ENCODE results near the gene ESRRB.

Gene ESRRB

GRCh38 chr14:76334316-76334715 is 41.6 kb upstream of the ESRRB start:
- no peak for TF ChIP-seq POLR2AphosphoS5 (IDR thresholded peaks at IDR 0.05; ENCODE audit: low read depth, low read length)
- no peak for TF ChIP-seq FOXP2 (optimal IDR thresholded peaks at IDR 0.05; ENCODE audit: borderline replicate concordance, extremely low read depth, extremely low read length, insufficient read depth)
- TF ChIP-seq REST (IDR thresholded peaks at IDR 0.05; ENCODE audit: insufficient read depth in 1 of 2, low read depth in 2 of 2, low read length in 2 of 2), result no peak
- no peak for TF ChIP-seq SIN3A (IDR thresholded peaks at IDR 0.05; ENCODE audit: borderline replicate concordance, insufficient read depth, low read length)
- no peak for TF ChIP-seq TAF1 (IDR thresholded peaks at IDR 0.05; ENCODE audit: borderline replicate concordance, insufficient read depth, low read length)

GRCh38 chr14:76336876-76337275 is 39.1 kb upstream of the ESRRB start:
- no peak for TF ChIP-seq FOXP2 (optimal IDR thresholded peaks at IDR 0.05; ENCODE audit: borderline replicate concordance, extremely low read depth, extremely low read length, insufficient read depth)
- TF ChIP-seq REST (IDR thresholded peaks at IDR 0.05; ENCODE audit: insufficient read depth in 1 of 2, low read depth in 2 of 2, low read length in 2 of 2), result no peak
- no peak for TF ChIP-seq POLR2AphosphoS5 (IDR thresholded peaks at IDR 0.05; ENCODE audit: low read depth, low read length)
- no peak for TF ChIP-seq SIN3A (IDR thresholded peaks at IDR 0.05; ENCODE audit: borderline replicate concordance, insufficient read depth, low read length)
- no peak for TF ChIP-seq TAF1 (IDR thresholded peaks at IDR 0.05; ENCODE audit: borderline replicate concordance, insufficient read depth, low read length)

- TF ChIP-seq REST (IDR thresholded peaks at IDR 0.05; ENCODE audit: insufficient read depth in 1 of 2, low read depth in 2 of 2, low read length in 2 of 2) (no peak), SIN3A (IDR thresholded peaks at IDR 0.05; ENCODE audit: borderline replicate concordance, insufficient read depth, low read length) (no peak), FOXP2 (optimal IDR thresholded peaks at IDR 0.05; ENCODE audit: borderline replicate concordance, extremely low read depth, extremely low read length, insufficient read depth) (no peak), TAF1 (IDR thresholded peaks at IDR 0.05; ENCODE audit: borderline replicate concordance, insufficient read depth, low read length) (no peak), POLR2AphosphoS5 (IDR thresholded peaks at IDR 0.05; ENCODE audit: low read depth, low read length) (no peak; the same call in 1 of the 2 replicates)
Observed at GRCh38 chr14:76337635-76338545, 38.0 kb upstream of the ESRRB start.

- no peak for TF ChIP-seq SIN3A (IDR thresholded peaks at IDR 0.05; ENCODE audit: borderline replicate concordance, insufficient read depth, low read length)
- no peak for TF ChIP-seq TAF1 (IDR thresholded peaks at IDR 0.05; ENCODE audit: borderline replicate concordance, insufficient read depth, low read length)
- TF ChIP-seq POLR2AphosphoS5 (IDR thresholded peaks at IDR 0.05; ENCODE audit: low read depth, low read length), result no peak
- TF ChIP-seq FOXP2 (optimal IDR thresholded peaks at IDR 0.05; ENCODE audit: borderline replicate concordance, extremely low read depth, extremely low read length, insufficient read depth), result no peak
- no peak for TF ChIP-seq REST (IDR thresholded peaks at IDR 0.05; ENCODE audit: insufficient read depth in 1 of 2, low read depth in 2 of 2, low read length in 2 of 2)
Observed at GRCh38 chr14:76339728-76340615, 36.0 kb upstream of the ESRRB start.

Data from PFSK-1 (cell line).